MCF 10A (cell line): Measurements from ENCODE around the gene HIVEP2. TPM values are rescaled to one million over a fixed set of nuclear protein-coding genes. Genes with fewer than 3 reads are reported as not detected.

Experiments
- BruUV-seq: library from RNA; stranded (reverse); fragments of 400-500 nt; replicated peaks from 2 replicates; lab custom pipeline; 2021; lab: Mats Ljungman, UMichigan
- CTCF ChIA-PET: fragments of 300-600 bp; sonication (Branson Sonifier 250); formaldehyde crosslinking; extraction: SDS; loops from one replicate; lab custom pipeline; 2021; ENCODE audit warnings: antibody characterized with exemption, inconsistent platforms; lab: Yijun Ruan, JAX
- POLR2A ChIA-PET: fragments of 300-600, 350-650 bp; sonication (Branson Sonifier 250); formaldehyde crosslinking; extraction: SDS; loops from one replicate; lab custom pipeline; 2020; ENCODE audit warnings: antibody characterized with exemption, inconsistent platforms; lab: Yijun Ruan, JAX
- DNase-seq: peaks from one replicate; pipeline ENCODE4 v3.0.0-alpha.2; 2018; ENCODE audit not compliant: unreplicated experiment
- H3K27ac Mint-ChIP-seq: one replicate; pipeline ENCODE4 v1.8.0; 2022; ENCODE audit warnings: mild to moderate bottlenecking, low read depth, mixed read lengths; ENCODE audit not compliant: unreplicated experiment
- H3K27me3 Mint-ChIP-seq: one replicate; pipeline ENCODE4 v1.8.0; 2022; ENCODE audit warnings: mixed read lengths; ENCODE audit not compliant: insufficient read depth, unreplicated experiment
- H3K36me3 Mint-ChIP-seq: one replicate; pipeline ENCODE4 v1.8.0; 2022; ENCODE audit warnings: mild to moderate bottlenecking, moderate library complexity, mixed read lengths; ENCODE audit not compliant: insufficient read depth, unreplicated experiment
- H3K4me1 Mint-ChIP-seq: one replicate; pipeline ENCODE4 v1.8.0; 2022; ENCODE audit warnings: mixed read lengths; ENCODE audit not compliant: insufficient read depth, unreplicated experiment
- H3K4me3 Mint-ChIP-seq: one replicate; pipeline ENCODE4 v1.8.0; 2022; ENCODE audit warnings: mild to moderate bottlenecking, moderate library complexity, mixed read lengths; ENCODE audit not compliant: unreplicated experiment
- H3K9me3 Mint-ChIP-seq: one replicate; pipeline ENCODE4 v1.8.0; 2022; ENCODE audit warnings: mixed read lengths; ENCODE audit not compliant: unreplicated experiment
- intact Hi-C: fragments of 100-400 bp; cut with micrococcal nuclease; formaldehyde crosslinking; loops from 2 replicates; pipeline ENCODE4 v1.14.1; 2022
- total RNA-seq: library from RNA; stranded (reverse); gene quantifications from 2 replicates; pipeline ENCODE4 v1.2.3, GENCODE V29; 2022
- TF ChIP-seq, protein P1 (sequence below): fragments of 200-600 bp; IDR thresholded peaks from one replicate; pipeline ENCODE4 v1.8.0; 2022; ENCODE audit warnings: antibody characterized with exemption, mild to moderate bottlenecking; ENCODE audit not compliant: unreplicated experiment

HIVEP2 gene
- total RNA-seq, 1 experiment from 2014 or later, result 23.6 TPM

- BruUV-seq, result no TSS peak
- POLR2A ChIA-PET, result no interaction called here
- H3K9me3 Mint-ChIP-seq, result peaks cover 7% of the 10 kb centered on the region
- no peak overlapping the region for H3K4me3 Mint-ChIP-seq
- H3K4me1 Mint-ChIP-seq, result peaks cover 20% of the 10 kb centered on the region
- H3K27ac Mint-ChIP-seq, result no peak overlapping the region
- TF ChIP-seq, protein P1, sequence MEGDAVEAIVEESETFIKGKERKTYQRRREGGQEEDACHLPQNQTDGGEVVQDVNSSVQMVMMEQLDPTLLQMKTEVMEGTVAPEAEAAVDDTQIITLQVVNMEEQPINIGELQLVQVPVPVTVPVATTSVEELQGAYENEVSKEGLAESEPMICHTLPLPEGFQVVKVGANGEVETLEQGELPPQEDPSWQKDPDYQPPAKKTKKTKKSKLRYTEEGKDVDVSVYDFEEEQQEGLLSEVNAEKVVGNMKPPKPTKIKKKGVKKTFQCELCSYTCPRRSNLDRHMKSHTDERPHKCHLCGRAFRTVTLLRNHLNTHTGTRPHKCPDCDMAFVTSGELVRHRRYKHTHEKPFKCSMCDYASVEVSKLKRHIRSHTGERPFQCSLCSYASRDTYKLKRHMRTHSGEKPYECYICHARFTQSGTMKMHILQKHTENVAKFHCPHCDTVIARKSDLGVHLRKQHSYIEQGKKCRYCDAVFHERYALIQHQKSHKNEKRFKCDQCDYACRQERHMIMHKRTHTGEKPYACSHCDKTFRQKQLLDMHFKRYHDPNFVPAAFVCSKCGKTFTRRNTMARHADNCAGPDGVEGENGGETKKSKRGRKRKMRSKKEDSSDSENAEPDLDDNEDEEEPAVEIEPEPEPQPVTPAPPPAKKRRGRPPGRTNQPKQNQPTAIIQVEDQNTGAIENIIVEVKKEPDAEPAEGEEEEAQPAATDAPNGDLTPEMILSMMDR, result no peak
- intact Hi-C loops, result no loop called here
- DNase-seq, result no peak
- peaks cover 9% of the 10 kb centered on the region for H3K36me3 Mint-ChIP-seq
- CTCF ChIA-PET, result no interaction called here
- H3K27me3 Mint-ChIP-seq, result no peaks in the 10 kb centered on the region
Measured at GRCh38 chr6:142912125-142912524, 32.9 kb downstream of the HIVEP2 start.

GRCh38 chr6:142911430-142911829 is 33.5 kb downstream of the HIVEP2 start:
- no peak for DNase-seq
- CTCF ChIA-PET, result no interaction called here
- Mint-ChIP-seq H3K9me3 (peaks cover 7% of the 10 kb centered on the region), H3K27me3 (no peaks in the 10 kb centered on the region), H3K4me3 (no peak overlapping the region), H3K27ac (no peak overlapping the region), H3K4me1 (peaks cover 26% of the 10 kb centered on the region), H3K36me3 (peaks cover 6% of the 10 kb centered on the region)
- TF ChIP-seq, protein P1, result no peak
- intact Hi-C loops, result no loop called here
- no TSS peak for BruUV-seq
- POLR2A ChIA-PET, result no interaction called here

- peaks cover 12% of the 10 kb centered on the region for H3K4me1 Mint-ChIP-seq
- no peak overlapping the region for H3K4me3 Mint-ChIP-seq
- H3K27ac Mint-ChIP-seq, result no peak overlapping the region
- POLR2A ChIA-PET, result interaction anchor here (0.5 kb wide), 1 partner anchor 84 kb away, joined by 3 read pairs; no protein-coding TSS in a partner anchor
- H3K36me3 Mint-ChIP-seq, result peaks cover 1% of the 10 kb centered on the region
- H3K27me3 Mint-ChIP-seq, result no peaks in the 10 kb centered on the region
- CTCF ChIA-PET, result no interaction called here
- BruUV-seq, result no TSS peak
- TF ChIP-seq, protein P1, result no peak
- intact Hi-C loops, result no loop called here
- peaks cover 7% of the 10 kb centered on the region for H3K9me3 Mint-ChIP-seq
- no peak for DNase-seq
Measured at GRCh38 chr6:142909686-142910085, 35.3 kb downstream of the HIVEP2 start.

DNA sequence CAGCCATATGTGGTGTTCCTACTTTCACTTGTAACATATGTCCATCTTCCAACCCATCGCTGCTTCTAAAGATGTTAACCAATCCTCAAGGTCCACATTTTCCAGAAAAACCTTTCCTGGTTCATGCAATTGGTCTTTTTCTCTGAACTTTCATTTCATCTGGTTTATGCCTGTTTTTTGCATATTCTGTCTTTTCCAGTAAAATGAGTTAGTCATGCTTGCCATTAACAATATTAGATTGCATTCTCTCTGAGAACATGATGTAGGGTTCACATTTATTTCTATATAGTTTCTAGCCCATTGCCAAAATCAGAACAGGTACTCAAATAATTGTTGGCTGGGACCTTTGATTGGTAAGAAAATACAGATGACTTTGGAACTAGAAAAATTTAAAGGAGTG is 36.7 kb downstream of the HIVEP2 start:
- Mint-ChIP-seq H3K27me3 (no peaks in the 10 kb centered on the region), H3K9me3 (peaks cover 7% of the 10 kb centered on the region), H3K4me3 (no peak overlapping the region), H3K36me3 (no peaks in the 10 kb centered on the region), H3K27ac (no peak overlapping the region), H3K4me1 (peaks cover 20% of the 10 kb centered on the region)
- intact Hi-C loops, result no loop called here
- no peak for DNase-seq
- POLR2A ChIA-PET, result no interaction called here
- TF ChIP-seq, protein P1, result no peak
- CTCF ChIA-PET, result no interaction called here
- no TSS peak for BruUV-seq
